Keratinocyte (primary cell): Measurements from ENCODE around the gene RAET1E.

ENCODE experiments used
- CTCF ChIP-seq, 3 experiments: IDR thresholded peaks in 1 of 3; conservative IDR thresholded peaks in 1 of 3; optimal IDR thresholded peaks in 1 of 3; 2 replicates in 2 of 3; 3 replicates in 1 of 3; pipeline versions ENCODE3 to v1.5.1; 2011; ENCODE audit warnings: low read length in 3 of 3, mild to moderate bottlenecking in 3 of 3, moderate library complexity in 2 of 3, control low read depth in 1 of 3, inconsistent platforms in 1 of 3; ENCODE audit not compliant: insufficient read depth in 2 of 3; ENCODE audit errors: extremely low read depth in 1 of 3
- EZH2 ChIP-seq: IDR thresholded peaks from one replicate; pipeline ENCODE4 v1.6.1; 2012; ENCODE audit warnings: inconsistent platforms, mild to moderate bottlenecking, low read length, moderate library complexity

- TF ChIP-seq CTCF (optimal IDR thresholded peaks at IDR 0.05 in 1 of 3, IDR thresholded peaks at IDR 0.05 in 1 of 3, conservative IDR thresholded peaks at IDR 0.05 in 1 of 3; ENCODE audit: extremely low read depth in 1 of 3, insufficient read depth in 2 of 3, low read length in 3 of 3) (no peak), EZH2 (no peak)
Observed at GRCh38 chr6:149906405-149906804, 8.5 kb upstream of the RAET1E start.
